ENCODE measurements around the gene KIAA0586. TPM values are rescaled to one million over a fixed set of nuclear protein-coding genes. Genes with fewer than 3 reads are reported as not detected.

KIAA0586 gene
- total RNA-seq, 1 experiment from 2014 or later = 23.5 TPM

DNA sequence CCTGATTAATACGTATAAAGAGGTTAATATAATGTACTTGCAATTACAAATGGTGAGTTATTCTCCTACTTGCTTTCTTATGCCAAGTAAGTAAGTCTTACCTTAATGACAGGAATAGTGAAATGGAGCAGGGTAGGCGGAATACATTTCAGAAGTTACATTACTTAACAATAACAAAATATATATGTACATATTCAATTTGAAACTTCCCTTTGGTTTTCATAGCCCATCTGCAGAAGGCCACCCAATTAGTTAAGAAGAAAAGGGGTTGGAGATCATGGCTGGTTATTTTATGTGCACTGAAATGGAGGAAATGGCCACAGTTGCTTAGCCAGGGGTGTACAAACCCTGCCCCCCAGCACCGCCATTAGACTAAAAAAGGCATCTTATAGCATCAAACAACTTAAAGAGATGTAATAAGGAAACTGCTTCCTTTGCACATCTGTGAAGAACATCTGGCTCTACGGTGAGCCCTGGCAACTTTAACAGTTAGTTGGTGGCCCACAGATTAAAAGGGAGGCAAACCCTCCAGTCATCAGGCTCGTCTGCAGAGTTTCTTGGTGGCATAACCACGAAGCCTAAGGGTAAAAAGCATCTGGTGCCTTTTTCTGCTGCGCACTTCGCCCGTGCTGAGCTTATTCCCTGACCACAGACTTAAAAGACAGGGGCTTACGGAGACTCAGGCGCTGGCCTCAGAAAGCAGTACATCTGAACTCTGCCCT lies 171.4 kb downstream of the KIAA0586 start:
- ATAC-seq (no peak), DNase-seq (ENCODE audit: low spot score) (no peak)
- Mint-ChIP-seq H3K27me3 (ENCODE audit: low read depth) (peaks cover 42% of the 10 kb centered on the region), H3K4me1 (peaks cover 22% of the 10 kb centered on the region), H3K27ac (no peak overlapping the region), H3K4me3 (no peak overlapping the region), H3K9me3 (no peaks in the 10 kb centered on the region), H3K36me3 (no peaks in the 10 kb centered on the region)
- TF ChIP-seq, protein P1, sequence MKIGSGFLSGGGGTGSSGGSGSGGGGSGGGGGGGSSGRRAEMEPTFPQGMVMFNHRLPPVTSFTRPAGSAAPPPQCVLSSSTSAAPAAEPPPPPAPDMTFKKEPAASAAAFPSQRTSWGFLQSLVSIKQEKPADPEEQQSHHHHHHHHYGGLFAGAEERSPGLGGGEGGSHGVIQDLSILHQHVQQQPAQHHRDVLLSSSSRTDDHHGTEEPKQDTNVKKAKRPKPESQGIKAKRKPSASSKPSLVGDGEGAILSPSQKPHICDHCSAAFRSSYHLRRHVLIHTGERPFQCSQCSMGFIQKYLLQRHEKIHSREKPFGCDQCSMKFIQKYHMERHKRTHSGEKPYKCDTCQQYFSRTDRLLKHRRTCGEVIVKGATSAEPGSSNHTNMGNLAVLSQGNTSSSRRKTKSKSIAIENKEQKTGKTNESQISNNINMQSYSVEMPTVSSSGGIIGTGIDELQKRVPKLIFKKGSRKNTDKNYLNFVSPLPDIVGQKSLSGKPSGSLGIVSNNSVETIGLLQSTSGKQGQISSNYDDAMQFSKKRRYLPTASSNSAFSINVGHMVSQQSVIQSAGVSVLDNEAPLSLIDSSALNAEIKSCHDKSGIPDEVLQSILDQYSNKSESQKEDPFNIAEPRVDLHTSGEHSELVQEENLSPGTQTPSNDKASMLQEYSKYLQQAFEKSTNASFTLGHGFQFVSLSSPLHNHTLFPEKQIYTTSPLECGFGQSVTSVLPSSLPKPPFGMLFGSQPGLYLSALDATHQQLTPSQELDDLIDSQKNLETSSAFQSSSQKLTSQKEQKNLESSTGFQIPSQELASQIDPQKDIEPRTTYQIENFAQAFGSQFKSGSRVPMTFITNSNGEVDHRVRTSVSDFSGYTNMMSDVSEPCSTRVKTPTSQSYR (CRISPR knock-in tag; IDR thresholded peaks at IDR 0.05) = no peak
- TF ChIP-seq, protein P2, sequence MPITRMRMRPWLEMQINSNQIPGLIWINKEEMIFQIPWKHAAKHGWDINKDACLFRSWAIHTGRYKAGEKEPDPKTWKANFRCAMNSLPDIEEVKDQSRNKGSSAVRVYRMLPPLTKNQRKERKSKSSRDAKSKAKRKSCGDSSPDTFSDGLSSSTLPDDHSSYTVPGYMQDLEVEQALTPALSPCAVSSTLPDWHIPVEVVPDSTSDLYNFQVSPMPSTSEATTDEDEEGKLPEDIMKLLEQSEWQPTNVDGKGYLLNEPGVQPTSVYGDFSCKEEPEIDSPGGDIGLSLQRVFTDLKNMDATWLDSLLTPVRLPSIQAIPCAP (CRISPR knock-in tag; IDR thresholded peaks at IDR 0.05) = no peak
- no peak for TF ChIP-seq OVOL2 (CRISPR knock-in tag; IDR thresholded peaks at IDR 0.05; ENCODE audit: borderline replicate concordance)
- no peak for TF ChIP-seq CBFB (CRISPR knock-in tag; IDR thresholded peaks at IDR 0.05; ENCODE audit: low read depth)
- no peak for TF ChIP-seq ELF4 (CRISPR knock-in tag; IDR thresholded peaks at IDR 0.05; ENCODE audit: low read depth)
- TF ChIP-seq ZNF219 (CRISPR knock-in tag; IDR thresholded peaks at IDR 0.05; ENCODE audit: borderline replicate concordance) = no peak
- TF ChIP-seq SMAD4 (CRISPR knock-in tag; IDR thresholded peaks at IDR 0.05) = no peak
- TF ChIP-seq NFE2L1 (CRISPR knock-in tag; IDR thresholded peaks at IDR 0.05) = no peak
- no peak for TF ChIP-seq JAZF1 (CRISPR knock-in tag; IDR thresholded peaks at IDR 0.05)
- POLR2A ChIA-PET = interaction anchor here (1.1 kb wide), 1 partner anchor 24 kb away, joined by 3 read pairs; no protein-coding TSS in a partner anchor
- CTCF ChIA-PET = no interaction called here

DNA sequence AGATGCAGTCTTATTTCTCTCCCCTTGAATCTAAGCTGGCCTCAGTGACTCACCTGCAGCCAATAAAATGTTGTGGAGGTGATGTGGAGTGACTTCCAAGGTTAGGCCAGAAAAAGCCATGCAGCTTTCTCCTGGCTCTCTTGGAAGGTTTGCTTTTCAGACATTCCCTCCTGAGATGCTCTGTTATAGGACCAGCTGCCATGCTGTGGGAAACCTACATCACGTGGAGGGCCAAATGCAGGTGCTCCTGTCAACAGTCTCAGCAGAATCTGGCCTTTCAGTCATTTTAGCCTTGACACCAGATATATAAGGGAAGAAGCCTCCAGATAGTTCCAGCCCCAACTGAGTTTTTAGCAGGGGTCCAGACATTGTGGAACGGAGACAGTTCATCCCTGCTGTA lies 172.2 kb downstream of the KIAA0586 start:
- Mint-ChIP-seq H3K27me3 (ENCODE audit: low read depth) (peaks cover 42% of the 10 kb centered on the region), H3K4me3 (no peak overlapping the region), H3K36me3 (no peaks in the 10 kb centered on the region), H3K27ac (no peak overlapping the region), H3K9me3 (no peaks in the 10 kb centered on the region), H3K4me1 (peaks cover 25% of the 10 kb centered on the region)
- no peak for ATAC-seq
- ChIA-PET POLR2A (no interaction called here), CTCF (no interaction called here)
- no peak for DNase-seq (ENCODE audit: low spot score)
- TF ChIP-seq, protein P3, sequence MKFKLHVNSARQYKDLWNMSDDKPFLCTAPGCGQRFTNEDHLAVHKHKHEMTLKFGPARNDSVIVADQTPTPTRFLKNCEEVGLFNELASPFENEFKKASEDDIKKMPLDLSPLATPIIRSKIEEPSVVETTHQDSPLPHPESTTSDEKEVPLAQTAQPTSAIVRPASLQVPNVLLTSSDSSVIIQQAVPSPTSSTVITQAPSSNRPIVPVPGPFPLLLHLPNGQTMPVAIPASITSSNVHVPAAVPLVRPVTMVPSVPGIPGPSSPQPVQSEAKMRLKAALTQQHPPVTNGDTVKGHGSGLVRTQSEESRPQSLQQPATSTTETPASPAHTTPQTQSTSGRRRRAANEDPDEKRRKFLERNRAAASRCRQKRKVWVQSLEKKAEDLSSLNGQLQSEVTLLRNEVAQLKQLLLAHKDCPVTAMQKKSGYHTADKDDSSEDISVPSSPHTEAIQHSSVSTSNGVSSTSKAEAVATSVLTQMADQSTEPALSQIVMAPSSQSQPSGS (CRISPR knock-in tag; IDR thresholded peaks at IDR 0.05; ENCODE audit: borderline replicate concordance, low read depth) = no peak
- TF ChIP-seq TEAD1 (CRISPR knock-in tag; IDR thresholded peaks at IDR 0.05) (no peak), RELA (CRISPR knock-in tag; IDR thresholded peaks at IDR 0.05; ENCODE audit: borderline replicate concordance) (no peak), FOXK1 (CRISPR knock-in tag; IDR thresholded peaks at IDR 0.05) (no peak), ZNF396 (CRISPR knock-in tag; IDR thresholded peaks at IDR 0.05; ENCODE audit: borderline replicate concordance) (no peak), TEAD4 (CRISPR knock-in tag; IDR thresholded peaks at IDR 0.05) (no peak), MXD4 (CRISPR knock-in tag; IDR thresholded peaks at IDR 0.05; ENCODE audit: borderline replicate concordance) (no peak), GTF2I (CRISPR knock-in tag; conservative IDR thresholded peaks at IDR 0.05) (no peak)
- TF ChIP-seq, protein P4, sequence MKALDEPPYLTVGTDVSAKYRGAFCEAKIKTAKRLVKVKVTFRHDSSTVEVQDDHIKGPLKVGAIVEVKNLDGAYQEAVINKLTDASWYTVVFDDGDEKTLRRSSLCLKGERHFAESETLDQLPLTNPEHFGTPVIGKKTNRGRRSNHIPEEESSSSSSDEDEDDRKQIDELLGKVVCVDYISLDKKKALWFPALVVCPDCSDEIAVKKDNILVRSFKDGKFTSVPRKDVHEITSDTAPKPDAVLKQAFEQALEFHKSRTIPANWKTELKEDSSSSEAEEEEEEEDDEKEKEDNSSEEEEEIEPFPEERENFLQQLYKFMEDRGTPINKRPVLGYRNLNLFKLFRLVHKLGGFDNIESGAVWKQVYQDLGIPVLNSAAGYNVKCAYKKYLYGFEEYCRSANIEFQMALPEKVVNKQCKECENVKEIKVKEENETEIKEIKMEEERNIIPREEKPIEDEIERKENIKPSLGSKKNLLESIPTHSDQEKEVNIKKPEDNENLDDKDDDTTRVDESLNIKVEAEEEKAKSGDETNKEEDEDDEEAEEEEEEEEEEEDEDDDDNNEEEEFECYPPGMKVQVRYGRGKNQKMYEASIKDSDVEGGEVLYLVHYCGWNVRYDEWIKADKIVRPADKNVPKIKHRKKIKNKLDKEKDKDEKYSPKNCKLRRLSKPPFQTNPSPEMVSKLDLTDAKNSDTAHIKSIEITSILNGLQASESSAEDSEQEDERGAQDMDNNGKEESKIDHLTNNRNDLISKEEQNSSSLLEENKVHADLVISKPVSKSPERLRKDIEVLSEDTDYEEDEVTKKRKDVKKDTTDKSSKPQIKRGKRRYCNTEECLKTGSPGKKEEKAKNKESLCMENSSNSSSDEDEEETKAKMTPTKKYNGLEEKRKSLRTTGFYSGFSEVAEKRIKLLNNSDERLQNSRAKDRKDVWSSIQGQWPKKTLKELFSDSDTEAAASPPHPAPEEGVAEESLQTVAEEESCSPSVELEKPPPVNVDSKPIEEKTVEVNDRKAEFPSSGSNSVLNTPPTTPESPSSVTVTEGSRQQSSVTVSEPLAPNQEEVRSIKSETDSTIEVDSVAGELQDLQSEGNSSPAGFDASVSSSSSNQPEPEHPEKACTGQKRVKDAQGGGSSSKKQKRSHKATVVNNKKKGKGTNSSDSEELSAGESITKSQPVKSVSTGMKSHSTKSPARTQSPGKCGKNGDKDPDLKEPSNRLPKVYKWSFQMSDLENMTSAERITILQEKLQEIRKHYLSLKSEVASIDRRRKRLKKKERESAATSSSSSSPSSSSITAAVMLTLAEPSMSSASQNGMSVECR (CRISPR knock-in tag; IDR thresholded peaks at IDR 0.05; ENCODE audit: borderline replicate concordance) = no peak
- TF ChIP-seq, protein P5, sequence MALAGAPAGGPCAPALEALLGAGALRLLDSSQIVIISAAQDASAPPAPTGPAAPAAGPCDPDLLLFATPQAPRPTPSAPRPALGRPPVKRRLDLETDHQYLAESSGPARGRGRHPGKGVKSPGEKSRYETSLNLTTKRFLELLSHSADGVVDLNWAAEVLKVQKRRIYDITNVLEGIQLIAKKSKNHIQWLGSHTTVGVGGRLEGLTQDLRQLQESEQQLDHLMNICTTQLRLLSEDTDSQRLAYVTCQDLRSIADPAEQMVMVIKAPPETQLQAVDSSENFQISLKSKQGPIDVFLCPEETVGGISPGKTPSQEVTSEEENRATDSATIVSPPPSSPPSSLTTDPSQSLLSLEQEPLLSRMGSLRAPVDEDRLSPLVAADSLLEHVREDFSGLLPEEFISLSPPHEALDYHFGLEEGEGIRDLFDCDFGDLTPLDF (CRISPR knock-in tag; IDR thresholded peaks at IDR 0.05) = no peak
- TF ChIP-seq, protein P6, sequence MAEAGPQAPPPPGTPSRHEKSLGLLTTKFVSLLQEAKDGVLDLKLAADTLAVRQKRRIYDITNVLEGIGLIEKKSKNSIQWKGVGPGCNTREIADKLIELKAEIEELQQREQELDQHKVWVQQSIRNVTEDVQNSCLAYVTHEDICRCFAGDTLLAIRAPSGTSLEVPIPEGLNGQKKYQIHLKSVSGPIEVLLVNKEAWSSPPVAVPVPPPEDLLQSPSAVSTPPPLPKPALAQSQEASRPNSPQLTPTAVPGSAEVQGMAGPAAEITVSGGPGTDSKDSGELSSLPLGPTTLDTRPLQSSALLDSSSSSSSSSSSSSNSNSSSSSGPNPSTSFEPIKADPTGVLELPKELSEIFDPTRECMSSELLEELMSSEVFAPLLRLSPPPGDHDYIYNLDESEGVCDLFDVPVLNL (CRISPR knock-in tag; IDR thresholded peaks at IDR 0.05; ENCODE audit: borderline replicate concordance, low read depth) = no peak
